ENCODE data around the gene ABHD16A. TPM values are rescaled to one million over a fixed set of nuclear protein-coding genes. Genes with fewer than 3 reads are reported as not detected.

ABHD16A gene
- total RNA-seq, 1 experiment from 2014 or later = 75.6 TPM

- DNase-seq (ENCODE audit: low read depth) = no peak
- in situ Hi-C loops (cut with HindIII; ENCODE audit: low pct_unique_long_range_greater_than_20kb, low sequenced_read_pairs) = no loop called here
These were observed 5.6 kb downstream of the ABHD16A start for GRCh38 chr6:31697555-31697954.

- no peak for DNase-seq (ENCODE audit: low read depth)
- in situ Hi-C loops (cut with HindIII; ENCODE audit: low pct_unique_long_range_greater_than_20kb, low sequenced_read_pairs) = no loop called here
These were observed 9.6 kb downstream of the ABHD16A start for GRCh38 chr6:31693535-31693934.

- in situ Hi-C loops (cut with HindIII; ENCODE audit: low pct_unique_long_range_greater_than_20kb, low sequenced_read_pairs) = no loop called here
- DNase-seq (ENCODE audit: low read depth) = no peak
These were observed 10.2 kb downstream of the ABHD16A start for GRCh38 chr6:31692886-31693285.

GRCh38 chr6:31692353-31692752 lies 10.8 kb downstream of the ABHD16A start:
- in situ Hi-C loops (cut with HindIII; ENCODE audit: low pct_unique_long_range_greater_than_20kb, low sequenced_read_pairs) = no loop called here
- no peak for DNase-seq (ENCODE audit: low read depth)

- in situ Hi-C loops (cut with HindIII; ENCODE audit: low pct_unique_long_range_greater_than_20kb, low sequenced_read_pairs) = no loop called here
- DNase-seq (ENCODE audit: low read depth) = no peak
These were observed 11.5 kb downstream of the ABHD16A start for GRCh38 chr6:31691564-31692108.

- no peak for DNase-seq (ENCODE audit: low read depth)
- in situ Hi-C loops (cut with HindIII; ENCODE audit: low pct_unique_long_range_greater_than_20kb, low sequenced_read_pairs) = no loop called here
These were observed 12.1 kb downstream of the ABHD16A start for GRCh38 chr6:31691078-31691463.

- in situ Hi-C loops (cut with HindIII; ENCODE audit: low pct_unique_long_range_greater_than_20kb, low sequenced_read_pairs) = no loop called here
These were observed 12.7 kb downstream of the ABHD16A start for GRCh38 chr6:31690231-31691077.

GRCh38 chr6:31689249-31690110 lies 13.6 kb downstream of the ABHD16A start:
- DNase-seq (ENCODE audit: low read depth) = no peak
- in situ Hi-C loops (cut with HindIII; ENCODE audit: low pct_unique_long_range_greater_than_20kb, low sequenced_read_pairs) = no loop called here

More at GRCh38 chr6:31690231-31691077, 12.7 kb downstream of the ABHD16A start:
- DNase-seq (ENCODE audit: low read depth) = no peak

GRCh38 chr6:31687860-31688693 lies 15.0 kb downstream of the ABHD16A start:
- in situ Hi-C loops (cut with HindIII; ENCODE audit: low pct_unique_long_range_greater_than_20kb, low sequenced_read_pairs) = no loop called here
- no peak for DNase-seq (ENCODE audit: low read depth)

GRCh38 chr6:31687321-31687720 lies 15.8 kb downstream of the ABHD16A start:
- no peak for DNase-seq (ENCODE audit: low read depth)
- in situ Hi-C loops (cut with HindIII; ENCODE audit: low pct_unique_long_range_greater_than_20kb, low sequenced_read_pairs) = no loop called here

- in situ Hi-C loops (cut with HindIII; ENCODE audit: low pct_unique_long_range_greater_than_20kb, low sequenced_read_pairs) = no loop called here
- no peak for DNase-seq (ENCODE audit: low read depth)
These were observed 16.6 kb downstream of the ABHD16A start for GRCh38 chr6:31686483-31686882.

GRCh38 chr6:31683591-31683990 lies 19.5 kb downstream of the ABHD16A start:
- in situ Hi-C loops (cut with HindIII; ENCODE audit: low pct_unique_long_range_greater_than_20kb, low sequenced_read_pairs) = no loop called here

GRCh38 chr6:31681135-31681671 lies 21.9 kb downstream of the ABHD16A start:
- in situ Hi-C loops (cut with HindIII; ENCODE audit: low pct_unique_long_range_greater_than_20kb, low sequenced_read_pairs) = no loop called here
- DNase-seq (ENCODE audit: low read depth) = no peak

More at GRCh38 chr6:31683591-31683990, 19.5 kb downstream of the ABHD16A start:
- DNase-seq (ENCODE audit: low read depth) = no peak

GRCh38 chr6:31680226-31681134 lies 22.6 kb downstream of the ABHD16A start, which contains the start of gene LY6G5C:
Gene LY6G5C, minus strand, starts transcription at chr6:31681067. Its CDS starts 694 bp downstream, at chr6:31680373.
- DNase-seq (ENCODE audit: low read depth) = peak; percentile 84
- in situ Hi-C loops (cut with HindIII; ENCODE audit: low pct_unique_long_range_greater_than_20kb, low sequenced_read_pairs) = no loop called here

GRCh38 chr6:31677955-31678354 lies 25.2 kb downstream of the ABHD16A start:
- DNase-seq (ENCODE audit: low read depth) = no peak
- in situ Hi-C loops (cut with HindIII; ENCODE audit: low pct_unique_long_range_greater_than_20kb, low sequenced_read_pairs) = no loop called here

GRCh38 chr6:31676904-31677303 lies 26.2 kb downstream of the ABHD16A start:
- no peak for DNase-seq (ENCODE audit: low read depth)
- in situ Hi-C loops (cut with HindIII; ENCODE audit: low pct_unique_long_range_greater_than_20kb, low sequenced_read_pairs) = no loop called here

All from Caki2 (cell line).